HS-27A (cell line): ENCODE measurements around the gene INS.

Experiments used
- DNase-seq: peaks from one replicate; pipeline ENCODE4 v3.0.0-alpha.2; 2012; ENCODE audit warnings: low read depth, missing footprints

Gene INS

DNA sequence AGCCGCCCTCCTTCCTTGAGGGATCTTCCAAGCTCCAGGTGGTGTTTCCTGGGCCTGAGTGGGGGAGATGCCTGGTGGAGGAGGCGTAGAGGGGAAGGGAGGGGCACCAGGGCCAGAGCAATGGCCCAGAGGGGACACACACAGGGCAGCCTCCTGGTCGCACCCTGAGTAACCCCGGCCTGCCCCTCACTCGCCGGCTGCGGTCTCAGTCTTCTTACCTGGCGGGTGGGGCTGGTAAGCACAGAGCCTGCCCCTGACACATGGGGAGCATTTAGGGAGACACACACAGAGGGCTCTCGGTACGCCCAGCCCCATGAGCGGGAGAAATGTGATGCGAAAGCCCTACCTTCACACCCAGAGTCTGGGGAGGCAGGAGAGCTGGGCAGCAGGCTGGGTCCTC, 45.7 kb downstream of the INS start:
- no peak for DNase-seq

DNA sequence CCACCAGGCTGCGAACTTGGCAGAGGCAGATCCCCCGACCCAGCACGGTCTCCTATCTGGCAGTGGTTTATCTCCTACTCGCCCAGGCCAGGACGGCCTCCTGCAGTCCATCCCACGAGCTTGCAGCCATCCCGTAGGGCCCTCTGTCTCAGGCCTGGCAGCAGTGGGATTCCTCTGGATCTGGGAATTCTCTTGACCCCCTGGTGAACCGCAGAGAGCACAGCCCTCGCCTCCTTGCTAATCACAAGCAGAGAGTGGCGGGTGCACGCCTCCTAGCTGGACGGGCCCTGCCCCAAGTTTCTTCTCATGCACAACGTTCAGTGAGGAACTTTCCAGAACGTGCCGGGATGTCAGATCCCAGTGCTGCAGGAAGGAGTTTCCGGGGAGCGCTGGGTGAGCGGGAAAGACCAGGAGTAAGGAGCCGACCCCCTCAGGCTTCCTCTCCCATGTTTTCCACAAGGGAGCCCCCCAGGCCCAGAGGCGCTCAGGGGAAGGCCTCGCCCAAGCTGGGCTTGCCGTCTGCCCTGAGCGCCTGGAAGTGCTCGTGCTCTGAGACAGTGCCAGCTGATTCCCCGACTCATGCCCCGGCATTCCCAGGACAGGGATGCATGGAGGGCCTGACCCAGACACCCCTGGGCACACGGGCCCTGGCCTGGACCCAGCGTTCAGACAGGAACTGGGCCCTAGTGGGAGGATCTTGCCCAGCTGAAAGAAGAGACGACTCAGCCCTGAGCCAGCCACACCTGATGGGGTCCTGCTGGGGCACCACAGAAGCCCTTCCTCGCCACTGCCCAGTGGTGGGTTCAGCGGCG, 46.4 kb downstream of the INS start:
- no peak for DNase-seq

DNA sequence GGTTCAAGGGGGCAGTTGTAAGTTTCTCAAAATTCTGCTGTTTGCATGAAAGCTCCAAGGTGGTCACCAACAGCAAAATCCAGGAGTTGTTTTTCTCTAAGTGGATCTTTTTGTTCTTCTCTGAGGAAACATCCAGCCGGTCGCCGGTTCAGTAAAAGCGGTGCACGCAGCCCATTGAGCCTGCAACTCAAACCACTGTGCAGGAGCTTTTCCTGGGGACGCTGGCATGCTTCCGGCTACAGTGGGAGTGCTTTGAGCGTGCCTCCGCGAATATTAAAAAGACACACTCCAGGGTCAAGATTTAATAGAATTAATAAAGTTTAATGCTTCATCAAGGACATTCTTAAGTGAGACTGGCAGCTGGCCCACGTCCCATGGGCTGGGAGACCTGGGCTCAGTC, 47.2 kb downstream of the INS start:
- no peak for DNase-seq

DNA sequence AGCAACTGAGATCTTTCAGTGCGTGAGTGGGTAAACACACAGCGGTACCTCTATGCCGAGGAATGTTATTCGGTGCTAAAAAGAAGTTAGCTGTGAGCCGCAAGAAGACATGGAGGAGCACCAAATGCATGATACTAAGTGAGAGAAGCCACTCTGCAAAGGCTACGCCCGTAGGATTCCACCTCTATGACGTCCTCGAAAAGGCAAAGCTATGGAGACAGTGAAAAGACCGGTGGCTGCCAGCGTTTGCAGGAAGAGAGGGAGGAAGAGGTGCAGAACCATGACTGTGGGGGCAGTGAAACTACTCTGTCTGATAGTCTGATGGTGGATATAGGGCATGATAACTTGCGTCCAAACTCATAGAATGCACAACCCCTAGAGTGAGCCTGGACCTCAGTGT, 50.5 kb downstream of the INS start:
- DNase-seq = no peak
